Left kidney (tissue), 2 donors: ENCODE results near the gene PRKACB. TPM values are rescaled to one million over a fixed set of nuclear protein-coding genes. Genes with fewer than 3 reads are reported as not detected.

Experiments
- DNase-seq: peaks from one replicate; pipeline ENCODE4 v3.0.0-alpha.2; 2013
- polyA plus RNA-seq: library from polyadenylated mRNA; unstranded; fragments of 120-200 nt; gene quantifications from one replicate; pipeline ENCODE4 v1.2.1, GENCODE V29; 2013; ENCODE audit not compliant: insufficient read length

Gene PRKACB
- polyA plus RNA-seq, 1 donor = 59.2 TPM

GRCh38 chr1:84152649-84153056 is 8.6 kb downstream of the PRKACB start:
- DNase-seq = no peak

GRCh38 chr1:84155517-84155916 is 11.4 kb downstream of the PRKACB start:
- DNase-seq = no peak

GRCh38 chr1:84156210-84156621 is 12.1 kb downstream of the PRKACB start:
- DNase-seq = no peak

- DNase-seq = no peak
These were observed 15.6 kb downstream of the PRKACB start for GRCh38 chr1:84159533-84160240.

GRCh38 chr1:84162295-84162694 is 18.2 kb downstream of the PRKACB start:
- DNase-seq = no peak

- no peak for DNase-seq
These were observed 19.3 kb downstream of the PRKACB start for GRCh38 chr1:84163123-84163931.

- DNase-seq = no peak
These were observed 20.1 kb downstream of the PRKACB start for GRCh38 chr1:84164161-84164560.

- DNase-seq = no peak
These were observed 20.5 kb downstream of the PRKACB start for GRCh38 chr1:84164567-84165021.

GRCh38 chr1:84165601-84166000 is 21.5 kb downstream of the PRKACB start:
- DNase-seq = no peak

- DNase-seq = no peak
These were observed 22.7 kb downstream of the PRKACB start for GRCh38 chr1:84166797-84167196.

- no peak for DNase-seq
These were observed 24.7 kb downstream of the PRKACB start for GRCh38 chr1:84168783-84169182.

GRCh38 chr1:84170171-84170570 is 26.1 kb downstream of the PRKACB start:
- DNase-seq = no peak

GRCh38 chr1:84171481-84171880 is 27.4 kb downstream of the PRKACB start:
- no peak for DNase-seq

GRCh38 chr1:84174051-84174556 is 30.0 kb downstream of the PRKACB start:
- no peak for DNase-seq

GRCh38 chr1:84181350-84182005 is 37.4 kb downstream of the PRKACB start:
- DNase-seq = no peak

GRCh38 chr1:84190455-84190854 is 46.4 kb downstream of the PRKACB start:
- no peak for DNase-seq

- no peak for DNase-seq
These were observed 48.6 kb downstream of the PRKACB start for GRCh38 chr1:84192681-84193080.

- no peak for DNase-seq
These were observed 54.8 kb downstream of the PRKACB start for GRCh38 chr1:84198832-84199231.

- no peak for DNase-seq
These were observed 55.2 kb downstream of the PRKACB start for GRCh38 chr1:84199257-84199656.

GRCh38 chr1:84202126-84202525 is 58.1 kb downstream of the PRKACB start:
- no peak for DNase-seq

GRCh38 chr1:84206375-84206774 is 62.3 kb downstream of the PRKACB start:
- no peak for DNase-seq

GRCh38 chr1:84208935-84209334 is 64.9 kb downstream of the PRKACB start:
- no peak for DNase-seq
